Caco-2 (cell line): Measurements from ENCODE around the gene PLBD2. TPM values are rescaled to one million over a fixed set of nuclear protein-coding genes. Genes with fewer than 3 reads are reported as not detected.

Experiments used
- BruUV-seq: library from RNA; stranded (reverse); fragments of 400-500 nt; replicated peaks from 2 replicates; lab custom pipeline; 2021; lab: Mats Ljungman, UMichigan
- CTCF ChIA-PET: fragments of 300-600 bp; sonication (Branson Sonifier 250); formaldehyde crosslinking; loops from one replicate; lab custom pipeline; 2022; ENCODE audit warnings: antibody characterized with exemption; lab: Charles Lee
- POLR2A ChIA-PET: fragments of 300-600 bp; sonication (Branson Sonifier 250); formaldehyde crosslinking; loops from one replicate; lab custom pipeline; 2022; ENCODE audit warnings: antibody characterized with exemption; lab: Charles Lee
- DNase-seq, 2 experiments: peaks; one replicate each; pipeline versions ENCODE4 v3.0.0 to v3.0.0-alpha.2; 2020 to 2022
- H3K27me3 ChIP-seq: replicated peaks from 2 replicates; pipeline ENCODE4 v1.6.0; 2011; ENCODE audit warnings: low read length; ENCODE audit not compliant: control insufficient read depth, insufficient read depth
- H3K36me3 ChIP-seq: 2 replicates; pipeline ENCODE4 v1.5.1; 2011; ENCODE audit warnings: low read length; ENCODE audit not compliant: control insufficient read depth, insufficient read depth
- H3K4me1 ChIP-seq: fragments of 250-450 bp; sonication (Bioruptor Pico); 2 replicates; pipeline ENCODE4 v1.5.1; 2020; ENCODE audit warnings: mild to moderate bottlenecking
- H3K4me3 ChIP-seq: 2 replicates; pipeline ENCODE4 v1.5.1; 2011; ENCODE audit warnings: low read depth, mild to moderate bottlenecking, control low read depth, low read length
- H3K9me3 ChIP-seq: fragments of 250-450 bp; sonication (Bioruptor Pico); 2 replicates; pipeline ENCODE4 v1.5.1; 2020; ENCODE audit warnings: mild to moderate bottlenecking, moderate library complexity
- H3K27ac Mint-ChIP-seq: one replicate; pipeline ENCODE4 v1.8.0; 2022; ENCODE audit warnings: mixed read lengths; ENCODE audit not compliant: unreplicated experiment
- H3K27me3 Mint-ChIP-seq: one replicate; pipeline ENCODE4 v1.8.0; 2022; ENCODE audit warnings: mixed read lengths; ENCODE audit not compliant: insufficient read depth, unreplicated experiment
- H3K36me3 Mint-ChIP-seq: one replicate; pipeline ENCODE4 v1.8.0; 2022; ENCODE audit warnings: mild to moderate bottlenecking, mixed read lengths; ENCODE audit not compliant: insufficient read depth, unreplicated experiment
- H3K4me1 Mint-ChIP-seq: one replicate; pipeline ENCODE4 v1.8.0; 2022; ENCODE audit warnings: low read depth, mixed read lengths; ENCODE audit not compliant: unreplicated experiment
- H3K4me3 Mint-ChIP-seq: one replicate; pipeline ENCODE4 v1.8.0; 2022; ENCODE audit warnings: mild to moderate bottlenecking, moderate library complexity, mixed read lengths; ENCODE audit not compliant: unreplicated experiment
- H3K9me3 Mint-ChIP-seq: one replicate; pipeline ENCODE4 v1.8.0; 2022; ENCODE audit warnings: mixed read lengths; ENCODE audit not compliant: unreplicated experiment
- CTCF ChIP-seq, 2 experiments: fragments of 200-600 bp in 1 of 2; IDR thresholded peaks; 1 replicate in 1 of 2; 2 replicates in 1 of 2; pipeline versions ENCODE4 v1.5.1 to v1.8.0; 2011 to 2022; ENCODE audit warnings: antibody characterized with exemption in 1 of 2, control low read depth in 1 of 2, inconsistent platforms in 1 of 2, low read depth in 1 of 2, low read length in 1 of 2, mild to moderate bottlenecking in 1 of 2, moderate library complexity in 1 of 2; ENCODE audit not compliant: insufficient read depth in 1 of 2, severe bottlenecking in 1 of 2, unreplicated experiment in 1 of 2
- intact Hi-C: fragments of 100-400 bp; cut with micrococcal nuclease; formaldehyde crosslinking; loops from one replicate; pipeline ENCODE4 v1.10.0; 2022; ENCODE audit not compliant: unreplicated experiment
- total RNA-seq: library from RNA; stranded (reverse); gene quantifications from 2 replicates; pipeline ENCODE4 v1.2.3, GENCODE V29; 2022

Gene PLBD2
- total RNA-seq, 1 experiment from 2014 or later = 43.1 TPM

- Mint-ChIP-seq H3K9me3 (no peaks in the 10 kb centered on the region), H3K27ac (no peak overlapping the region), H3K36me3 (peaks cover 10% of the 10 kb centered on the region), H3K27me3 (no peaks in the 10 kb centered on the region), H3K4me1 (no peaks in the 10 kb centered on the region), H3K4me3 (no peak overlapping the region)
- TF ChIP-seq CTCF (IDR thresholded peaks at IDR 0.05; ENCODE audit: insufficient read depth in 1 of 2, low read depth in 1 of 2, low read length in 1 of 2, severe bottlenecking in 1 of 2, unreplicated experiment in 1 of 2) = no peak
- Histone ChIP-seq H3K9me3 (no peaks in the 10 kb centered on the region), H3K4me3 (no peak overlapping the region), H3K36me3 (no peaks in the 10 kb centered on the region), H3K27me3 (no peaks in the 10 kb centered on the region), H3K4me1 (peaks cover 5% of the 10 kb centered on the region; the same call in 1 of the 2 replicates)
- ChIA-PET CTCF (no interaction called here), POLR2A (no interaction called here)
- DNase-seq = no peak
- intact Hi-C loops = no loop called here
- BruUV-seq = no TSS peak
Observed at GRCh38 chr12:113330505-113330904, 27.9 kb upstream of the PLBD2 start.

GRCh38 chr12:113332688-113333417 is 25.5 kb upstream of the PLBD2 start:
- H3K27me3 Mint-ChIP-seq = no peaks in the 10 kb centered on the region
- no peak for TF ChIP-seq CTCF (IDR thresholded peaks at IDR 0.05; ENCODE audit: insufficient read depth in 1 of 2, low read depth in 1 of 2, low read length in 1 of 2, severe bottlenecking in 1 of 2, unreplicated experiment in 1 of 2)
- Histone ChIP-seq H3K36me3 (no peaks in the 10 kb centered on the region), H3K4me3 (no peak overlapping the region), H3K4me1 (peaks cover 5% of the 10 kb centered on the region; the same call in 1 of the 2 replicates), H3K9me3 (no peaks in the 10 kb centered on the region), H3K27me3 (no peaks in the 10 kb centered on the region)
- no peaks in the 10 kb centered on the region for H3K9me3 Mint-ChIP-seq
- no TSS peak for BruUV-seq
- DNase-seq = no peak
- intact Hi-C loops = no loop called here
- no peak overlapping the region for H3K4me3 Mint-ChIP-seq
- H3K27ac Mint-ChIP-seq = no peak overlapping the region
- ChIA-PET CTCF (no interaction called here), POLR2A (no interaction called here)
- H3K4me1 Mint-ChIP-seq = no peaks in the 10 kb centered on the region
- peaks cover 10% of the 10 kb centered on the region for H3K36me3 Mint-ChIP-seq

- Mint-ChIP-seq H3K27ac (no peak overlapping the region), H3K9me3 (no peaks in the 10 kb centered on the region), H3K4me3 (no peak overlapping the region), H3K4me1 (no peaks in the 10 kb centered on the region), H3K36me3 (peaks cover 10% of the 10 kb centered on the region), H3K27me3 (no peaks in the 10 kb centered on the region)
- Histone ChIP-seq H3K36me3 (no peaks in the 10 kb centered on the region), H3K9me3 (no peaks in the 10 kb centered on the region), H3K4me1 (peaks cover 5% of the 10 kb centered on the region; the same call in 1 of the 2 replicates), H3K27me3 (no peaks in the 10 kb centered on the region), H3K4me3 (no peak overlapping the region)
- DNase-seq = no peak
- no TSS peak for BruUV-seq
- intact Hi-C loops = no loop called here
- POLR2A ChIA-PET = no interaction called here
- CTCF ChIA-PET = no interaction called here
- no peak for TF ChIP-seq CTCF (IDR thresholded peaks at IDR 0.05; ENCODE audit: insufficient read depth in 1 of 2, low read depth in 1 of 2, low read length in 1 of 2, severe bottlenecking in 1 of 2, unreplicated experiment in 1 of 2)
Observed at GRCh38 chr12:113333418-113333750, 25.0 kb upstream of the PLBD2 start.
